ENCODE results near the gene HACL1.
"Not testable (repeated sequence)": the region's sequence is repeated elsewhere in the genome, so short reads cannot be mapped to it uniquely, and the experiment has no call there.

The HACL1 gene

DNA sequence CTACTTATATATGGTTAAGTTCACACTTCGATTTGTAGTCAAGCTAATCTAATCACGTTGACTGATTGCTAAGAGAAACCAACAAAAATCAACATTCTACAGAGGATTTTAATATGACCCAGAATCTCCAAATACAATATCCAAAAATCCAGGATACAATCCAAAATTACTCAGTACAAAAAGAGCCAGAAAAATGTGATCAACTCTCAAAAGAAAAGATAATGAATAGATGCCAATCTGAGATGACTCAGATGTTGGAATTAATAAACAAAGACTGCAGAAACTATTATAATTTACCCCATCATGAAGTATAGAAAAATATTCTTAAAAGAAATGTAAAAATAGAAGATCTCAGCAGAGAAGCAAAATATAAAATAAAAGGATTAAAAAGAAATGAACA, 22.3 kb downstream of the HACL1 start:
- no peak for DNase-seq (ENCODE audit: low read depth)

DNA sequence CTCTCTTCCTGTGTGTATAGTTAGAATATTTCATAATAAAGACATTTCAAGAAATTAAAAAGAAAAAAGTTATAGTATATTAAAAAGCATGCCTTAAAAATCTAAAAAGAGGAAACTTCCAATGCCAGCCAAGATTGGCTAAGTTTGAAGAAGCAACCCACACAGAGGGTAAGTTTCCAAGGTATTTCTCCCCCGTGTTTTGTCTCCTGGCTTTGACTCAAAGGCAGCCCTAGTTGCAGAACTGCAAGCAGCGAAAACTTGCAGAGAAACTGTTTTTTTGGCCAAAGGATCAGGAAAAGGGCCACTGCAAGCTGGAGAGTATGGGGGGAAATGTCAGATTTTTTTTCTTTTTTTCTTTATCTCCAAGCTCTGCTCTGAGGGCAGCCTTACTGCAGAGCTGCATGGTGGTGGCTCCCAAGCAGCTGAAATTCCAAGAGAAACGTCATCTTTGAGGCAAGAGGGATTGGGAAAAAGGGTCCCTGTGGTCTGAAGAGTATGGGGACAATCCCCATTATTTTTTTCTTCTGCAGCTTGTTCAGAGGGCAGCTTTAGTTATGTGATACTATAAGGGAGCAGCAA, 23.0 kb downstream of the HACL1 start:
- DNase-seq (ENCODE audit: low read depth), result no peak

DNA sequence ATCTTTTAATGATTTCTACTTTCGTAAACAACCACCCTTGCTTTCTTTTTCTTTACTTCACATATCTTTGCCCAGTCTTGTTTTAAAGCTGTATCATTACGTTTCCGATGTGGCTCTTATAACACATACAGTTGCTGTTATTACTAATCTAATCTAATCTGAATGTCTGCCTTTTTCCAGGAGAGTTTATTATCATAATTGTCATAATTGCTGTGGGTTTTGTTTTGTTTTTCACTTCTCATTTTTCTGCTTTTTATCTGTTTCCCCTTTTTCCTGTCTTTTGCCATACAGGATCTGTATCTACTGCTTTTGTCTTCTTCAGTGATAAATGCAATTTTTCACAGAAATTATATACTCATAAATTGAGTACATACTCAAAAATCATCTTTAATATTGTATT, 24.9 kb downstream of the HACL1 start:
- DNase-seq (ENCODE audit: low read depth), result no peak

DNA sequence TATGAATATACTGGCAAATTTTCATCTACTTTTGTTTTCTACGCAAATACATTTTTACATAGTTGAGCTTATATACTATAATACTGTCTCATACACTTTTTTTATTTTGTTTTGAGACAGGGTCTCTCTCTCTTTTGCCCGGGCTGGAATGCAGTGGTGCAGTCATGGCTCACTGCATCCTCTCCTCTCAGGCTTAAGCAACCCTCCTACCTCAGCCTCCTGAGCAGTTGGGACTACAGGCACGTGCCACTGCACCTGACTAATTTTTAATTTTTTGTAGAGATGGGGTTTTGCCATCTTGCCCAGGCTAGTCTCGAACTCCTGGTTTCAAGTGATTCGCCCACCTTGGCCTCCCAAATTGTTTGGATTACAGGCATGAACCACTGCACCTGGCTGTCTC, 25.9 kb downstream of the HACL1 start:
- DNase-seq (ENCODE audit: low read depth), result no peak

DNA sequence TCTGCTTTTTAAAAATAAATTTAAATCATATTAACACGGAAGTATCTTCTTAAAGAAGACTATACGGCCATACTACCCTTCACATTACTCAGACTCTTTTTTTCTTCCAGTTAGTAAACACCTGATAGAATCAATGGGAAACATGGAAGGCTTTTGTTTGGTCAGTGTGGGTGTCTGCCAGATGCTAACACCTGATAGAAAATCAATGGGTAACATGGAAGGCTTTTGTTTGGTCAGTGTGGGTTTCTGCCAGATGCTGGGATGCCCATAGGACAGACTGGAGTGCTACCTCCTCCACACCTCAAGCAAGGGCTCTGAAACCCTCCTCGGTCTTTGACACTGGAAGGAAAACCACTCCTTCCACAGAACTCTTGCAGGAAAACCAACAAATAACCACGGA, 29.2 kb downstream of the HACL1 start:
- DNase-seq (ENCODE audit: low read depth), result no peak

DNA sequence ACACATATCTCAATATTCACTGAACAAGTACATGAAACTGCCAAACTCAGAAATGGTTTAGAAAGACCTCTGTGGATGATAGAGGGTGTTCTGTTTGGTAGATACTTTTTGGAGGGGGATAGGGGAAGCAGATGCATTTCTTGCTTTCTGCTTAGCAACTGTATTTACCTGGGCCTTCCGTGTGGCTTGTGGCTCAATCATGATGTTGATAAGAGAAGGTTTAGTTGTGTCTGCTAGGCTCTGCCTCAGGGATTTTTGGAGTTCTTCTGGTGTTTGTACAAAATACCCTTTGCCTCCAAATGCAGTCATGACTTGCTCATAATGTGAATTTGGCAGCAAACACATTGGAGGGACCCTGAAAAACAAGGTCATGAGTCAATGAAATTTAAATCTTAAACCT, 38.2 kb downstream of the HACL1 start:
- DNase-seq (ENCODE audit: low read depth), result no peak

DNA sequence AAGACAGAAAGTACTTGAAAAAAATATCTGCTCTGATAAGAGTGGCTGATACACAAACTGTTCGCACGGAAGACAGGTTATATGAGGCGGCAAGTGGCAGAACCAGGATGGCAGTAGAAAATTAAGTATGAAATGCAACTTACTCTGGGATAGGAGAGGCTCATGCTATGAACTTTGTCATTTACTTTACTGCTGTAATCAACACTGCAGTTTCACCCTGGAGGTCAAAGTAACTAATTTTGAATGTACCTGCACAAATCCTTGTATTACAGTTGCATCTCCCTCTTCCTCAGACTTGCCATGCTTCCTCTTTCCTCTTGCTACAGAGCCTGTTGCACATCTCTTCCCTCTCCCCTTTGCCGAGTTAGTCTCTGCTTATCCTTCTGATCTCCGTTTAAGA, 38.8 kb downstream of the HACL1 start:
- DNase-seq (ENCODE audit: low read depth), result no peak

DNA sequence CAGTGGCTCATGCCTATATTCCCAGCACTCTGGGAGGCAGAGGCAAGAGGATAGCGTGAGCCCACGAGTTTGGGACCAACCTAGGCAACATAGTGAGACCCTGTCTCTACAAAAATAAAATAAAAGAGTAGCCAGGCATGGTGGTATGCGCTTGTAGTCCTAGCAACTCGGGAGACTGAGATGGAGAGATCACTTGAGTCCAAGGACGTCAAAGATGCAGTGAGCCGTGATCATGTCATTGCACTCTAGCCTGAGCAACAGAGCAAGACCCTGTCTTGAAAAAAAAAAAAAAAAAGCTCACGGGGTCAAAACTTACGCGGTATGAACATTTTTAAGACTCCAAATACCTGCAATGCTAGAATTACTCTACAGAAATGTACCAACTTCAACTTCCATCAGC, 42.8 kb downstream of the HACL1 start:
- DNase-seq (ENCODE audit: low read depth), result no peak

DNA sequence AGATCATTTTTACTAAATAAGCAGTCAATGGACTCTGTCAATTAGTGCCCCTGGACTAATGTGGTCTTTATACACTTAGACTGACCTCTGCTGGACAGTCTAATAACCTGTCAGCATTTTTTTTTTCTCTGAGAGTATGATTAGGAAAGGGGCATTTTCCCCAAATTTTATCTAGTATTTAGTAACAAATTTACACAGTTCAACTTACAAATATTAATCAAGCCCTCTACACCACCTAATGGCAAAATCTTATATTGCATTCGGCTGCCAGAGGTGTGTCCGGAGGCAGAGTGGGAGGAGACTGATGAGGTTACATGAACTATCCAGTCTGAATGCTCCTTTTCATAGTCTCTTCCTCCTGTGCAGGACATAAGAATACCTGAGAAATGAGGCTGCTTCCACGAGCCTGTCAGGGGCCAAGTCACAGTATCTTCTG, 43.8 kb downstream of the HACL1 start:
- DNase-seq (ENCODE audit: low read depth), result peak; percentile 74

DNA sequence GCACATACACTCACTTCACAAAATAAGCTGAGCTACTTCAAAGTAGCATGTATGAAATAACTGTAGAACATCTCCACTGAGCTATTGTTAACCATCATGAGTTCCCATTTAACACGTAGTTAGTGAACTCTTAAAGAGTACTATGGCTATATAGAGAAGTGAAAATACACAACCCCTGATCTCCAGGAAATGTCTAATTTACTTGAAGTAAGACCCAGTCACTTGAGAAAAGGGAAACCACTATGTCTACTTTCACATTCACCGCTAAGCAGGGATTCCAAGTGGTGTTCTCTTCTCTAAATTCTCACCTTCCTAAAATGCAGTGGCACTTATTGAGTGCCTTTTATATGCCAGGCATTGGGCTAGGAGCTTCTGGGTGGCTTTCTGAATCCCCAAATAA, 44.9 kb downstream of the HACL1 start:
- DNase-seq (ENCODE audit: low read depth), result no peak

DNA sequence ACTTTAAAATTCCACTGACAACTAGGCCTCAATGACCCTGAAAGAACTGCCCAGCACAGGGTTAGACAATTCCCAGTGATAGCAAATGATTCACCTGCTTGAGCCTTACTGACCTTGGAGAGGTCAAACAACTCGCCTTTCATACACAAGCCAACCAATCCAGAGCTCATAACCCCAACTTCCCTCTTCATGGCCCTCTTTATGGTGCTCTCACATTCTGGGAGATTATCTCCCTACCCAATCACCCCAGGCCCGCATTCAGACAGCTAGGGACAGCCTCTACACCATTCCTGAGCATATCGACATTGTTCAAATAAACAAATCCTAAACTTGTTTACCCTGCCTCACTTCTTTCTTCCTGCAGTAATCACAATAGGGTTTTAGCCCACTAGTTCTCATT, 47.6 kb downstream of the HACL1 start:
- DNase-seq (ENCODE audit: low read depth), result no peak

DNA sequence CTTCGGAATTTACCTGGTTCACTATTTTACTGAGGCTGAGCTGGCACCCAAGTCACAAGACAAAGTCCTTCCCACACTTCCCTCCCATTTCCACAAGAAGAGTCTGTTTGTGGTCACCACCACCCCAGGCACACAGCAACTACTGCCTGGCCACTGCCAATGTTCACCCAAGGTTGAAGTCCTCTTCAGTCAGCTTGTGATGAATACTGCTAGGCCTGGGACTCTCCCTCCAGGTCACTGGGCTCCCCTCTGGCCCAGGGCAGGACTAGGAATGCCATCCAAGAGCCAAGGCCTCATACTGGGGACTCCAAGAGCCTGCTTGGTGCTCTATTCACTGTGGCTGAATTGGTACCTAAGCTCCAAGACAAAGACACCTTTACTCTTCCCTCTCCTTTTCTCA, 49.5 kb downstream of the HACL1 start:
- no peak for DNase-seq (ENCODE audit: low read depth)

DNA sequence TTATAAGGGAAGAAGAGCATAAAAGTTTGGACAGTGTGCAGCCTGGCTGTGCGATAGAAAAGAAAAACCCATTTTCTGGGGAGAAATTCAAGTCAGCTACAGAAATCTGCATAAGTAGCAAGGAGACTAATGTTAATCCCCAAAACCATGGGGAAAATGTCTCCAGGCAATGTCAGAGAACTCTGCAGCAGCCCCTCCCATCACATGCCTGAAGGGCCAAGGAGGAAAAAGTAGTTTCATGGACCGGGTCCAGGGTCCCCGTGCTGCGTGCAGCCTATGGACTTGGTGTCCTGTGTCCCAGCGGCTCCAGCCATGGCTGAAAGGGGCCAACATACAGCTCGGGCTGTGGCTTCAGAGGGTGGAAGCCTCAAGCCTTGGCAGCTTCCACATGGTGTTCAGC, 51.5 kb downstream of the HACL1 start:
- DNase-seq (ENCODE audit: low read depth), result no peak

DNA sequence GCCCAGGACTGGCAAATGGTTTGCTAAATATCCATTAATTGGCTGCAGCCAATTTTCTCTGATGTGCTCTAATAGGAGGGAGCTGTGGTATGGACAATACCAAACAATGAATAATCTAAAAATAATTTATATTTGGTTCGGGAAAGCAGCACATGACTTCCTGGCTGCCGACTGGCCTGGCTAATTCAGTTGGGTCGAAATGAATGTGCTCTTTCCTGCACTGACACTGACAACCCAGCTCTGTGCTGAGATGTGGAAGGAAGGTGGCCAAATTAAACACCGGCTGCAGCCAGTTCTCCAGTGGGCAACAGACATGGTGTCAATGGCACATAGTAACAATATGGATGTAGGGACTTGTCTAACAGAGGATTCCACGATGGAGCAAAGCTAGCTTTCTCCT, 58.8 kb downstream of the HACL1 start:
- DNase-seq (ENCODE audit: low read depth), result no peak

DNA sequence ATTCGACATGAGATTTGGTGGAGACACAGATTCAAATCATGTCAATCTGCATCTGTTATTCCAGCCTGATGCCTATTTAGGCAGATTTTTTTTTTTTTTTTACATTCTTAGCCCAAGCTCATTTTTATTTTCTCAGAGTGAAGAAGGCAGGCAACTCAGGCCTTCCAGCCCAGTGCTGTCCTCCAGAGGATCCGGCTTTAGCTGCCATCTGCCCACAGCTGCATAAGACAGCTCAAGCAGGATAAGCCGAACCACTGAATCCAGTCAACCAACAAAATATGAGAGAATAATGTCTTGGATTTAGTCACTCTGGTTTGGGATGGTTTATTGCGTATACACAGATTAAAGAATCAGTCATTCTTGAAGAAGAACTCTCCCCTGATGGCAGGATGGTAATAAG, 60.0 kb downstream of the HACL1 start:
- no peak for DNase-seq (ENCODE audit: low read depth)

DNA sequence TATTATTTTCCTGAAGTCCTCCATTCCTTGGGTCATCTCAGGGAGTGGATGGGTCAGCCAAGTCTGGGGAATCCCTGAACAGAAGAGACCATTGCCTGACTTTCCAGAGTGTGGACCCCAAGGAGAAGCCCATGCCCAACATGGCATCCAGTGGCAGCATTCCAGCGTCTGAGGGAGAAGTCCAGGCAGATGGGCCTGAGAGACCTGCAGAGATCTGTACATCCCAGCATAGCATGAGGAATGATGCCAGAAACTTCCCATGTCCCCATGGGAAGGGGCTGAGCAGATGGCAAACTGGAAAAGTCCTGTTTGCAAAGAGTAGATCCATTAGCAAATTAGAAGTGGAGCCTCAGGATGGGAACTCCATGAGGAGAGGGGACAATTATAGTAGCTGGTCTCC, 62.3 kb downstream of the HACL1 start:
- no peak for DNase-seq (ENCODE audit: low read depth)

DNA sequence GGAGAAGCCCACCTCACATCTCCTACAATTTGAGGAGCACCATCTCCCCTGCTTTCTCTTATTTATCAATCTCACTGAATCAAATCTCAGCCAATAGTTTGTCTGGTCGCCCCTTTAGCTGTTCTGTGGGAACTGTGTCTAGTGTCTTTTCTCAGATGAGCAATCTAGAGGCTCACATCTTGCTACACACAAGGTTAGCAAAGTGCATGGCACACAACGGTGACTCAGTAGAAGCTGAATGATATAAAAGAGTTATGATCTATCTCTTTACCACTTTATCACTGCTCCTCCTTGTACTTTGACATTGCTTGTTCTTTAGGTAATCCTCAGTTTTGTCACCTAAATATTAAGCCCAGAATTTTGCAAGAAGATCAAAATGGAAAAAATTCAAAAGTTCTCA, 63.0 kb downstream of the HACL1 start:
- no peak for DNase-seq (ENCODE audit: low read depth)

DNA sequence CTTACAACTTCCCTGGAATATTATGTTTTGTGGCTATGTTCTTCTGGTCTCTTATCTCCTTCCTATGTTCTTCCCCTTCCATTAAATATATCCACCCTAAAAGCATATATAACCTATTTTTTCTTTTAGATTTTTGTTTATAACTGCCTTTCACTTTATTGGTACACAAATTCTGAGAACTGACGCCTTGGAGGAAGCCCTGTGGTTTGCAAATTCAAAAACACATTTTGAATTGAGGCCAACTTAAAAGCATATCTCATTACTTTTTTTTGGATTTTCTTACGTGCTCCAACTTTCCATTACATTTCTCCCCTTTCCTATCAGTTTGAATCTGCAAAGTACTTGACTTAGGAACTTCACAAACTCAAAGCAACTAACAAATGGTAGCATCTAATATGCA, 64.5 kb downstream of the HACL1 start:
- no peak for DNase-seq (ENCODE audit: low read depth)

DNA sequence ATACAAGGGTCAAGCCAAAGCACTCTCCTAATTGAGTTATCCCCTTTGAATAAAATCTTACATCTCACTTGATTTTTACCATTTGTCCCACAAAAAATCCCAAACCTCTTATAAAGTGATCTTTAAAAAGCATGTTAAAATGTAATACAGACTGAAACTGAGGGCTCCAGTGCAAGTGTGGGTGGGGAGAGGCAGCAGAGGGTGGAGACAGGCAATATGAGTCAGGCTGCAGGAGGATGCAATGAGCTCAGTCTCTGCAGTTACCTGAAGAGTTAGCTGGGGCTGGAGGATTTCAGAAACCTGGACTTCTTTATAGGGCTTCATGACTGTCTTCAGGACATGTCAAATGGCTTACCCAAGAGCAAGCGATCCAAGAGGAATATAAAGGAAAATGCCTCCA, 65.6 kb downstream of the HACL1 start:
- DNase-seq (ENCODE audit: low read depth), result no peak

DNA sequence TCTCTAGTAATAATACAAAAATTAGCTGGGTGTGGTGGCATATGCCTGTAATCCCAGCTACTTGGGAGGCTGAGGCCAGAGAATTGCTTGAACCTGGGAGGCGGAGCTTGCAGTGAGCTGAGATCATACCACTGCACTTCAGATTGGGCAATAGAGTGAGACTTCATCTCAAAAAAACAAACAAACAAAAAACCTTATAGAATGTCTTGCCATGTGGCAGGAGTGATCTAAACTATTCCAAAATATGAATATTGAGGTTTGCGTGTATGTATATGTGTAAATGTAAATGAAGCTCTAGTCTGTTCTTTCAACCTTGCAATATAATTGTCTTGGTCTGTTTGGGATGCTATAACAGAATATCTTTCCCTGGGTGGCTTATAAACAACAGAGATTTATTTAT, 68.8 kb downstream of the HACL1 start:
- DNase-seq (ENCODE audit: low read depth), result not testable (repeated sequence)

DNA sequence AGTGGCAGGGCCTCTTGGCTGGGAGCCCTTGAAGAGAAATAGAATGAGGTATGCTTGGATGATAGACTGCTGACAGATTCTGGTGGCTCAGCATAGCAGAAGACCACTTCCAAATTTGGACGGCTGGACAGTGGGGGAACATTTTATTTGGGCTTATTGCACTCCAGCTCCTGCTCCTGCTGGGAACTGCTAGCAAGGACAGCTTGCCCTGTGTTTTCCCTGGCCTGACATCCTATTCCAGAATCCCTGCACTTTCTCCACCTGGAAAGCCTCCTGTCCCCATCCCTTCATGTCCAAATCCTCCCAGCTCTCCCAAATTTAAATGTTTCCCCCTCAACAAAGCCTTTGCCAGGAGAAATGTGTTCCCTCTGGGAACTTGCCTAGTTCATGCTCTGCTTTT, 70.0 kb downstream of the HACL1 start:
- no peak for DNase-seq (ENCODE audit: low read depth)

DNA sequence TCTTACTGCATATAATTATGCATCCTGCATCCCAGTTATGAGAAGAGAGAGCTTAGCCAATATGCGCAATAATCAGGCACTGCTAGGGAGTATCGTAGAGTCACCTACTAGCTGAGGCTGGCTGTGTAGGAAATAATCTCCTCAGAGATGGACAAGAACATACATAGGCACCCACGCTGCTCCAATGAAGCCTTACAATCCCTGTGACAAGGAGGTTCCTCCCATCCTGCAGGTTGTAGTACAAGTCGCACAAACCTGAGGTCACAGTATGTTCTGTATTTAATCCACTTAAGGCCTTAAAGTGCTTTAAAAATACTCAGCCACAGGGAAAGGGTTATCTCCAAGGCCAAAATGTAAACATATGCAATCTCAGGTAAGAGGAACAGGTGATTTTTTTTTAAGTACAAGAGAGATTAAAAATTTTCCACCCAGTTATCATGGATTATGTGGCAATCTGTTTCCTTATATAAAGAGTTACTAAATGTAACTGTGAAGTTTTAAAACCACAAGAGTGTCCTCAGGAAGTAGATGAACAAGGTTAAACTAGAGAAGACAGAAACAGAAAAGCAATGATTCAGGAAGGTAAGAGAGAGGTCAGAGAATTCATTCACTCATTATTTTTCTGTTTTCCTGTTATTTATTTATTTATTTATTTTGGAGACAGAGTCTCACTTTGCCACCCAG, 72.4 kb downstream of the HACL1 start:
- DNase-seq (ENCODE audit: low read depth), result no peak

DNA sequence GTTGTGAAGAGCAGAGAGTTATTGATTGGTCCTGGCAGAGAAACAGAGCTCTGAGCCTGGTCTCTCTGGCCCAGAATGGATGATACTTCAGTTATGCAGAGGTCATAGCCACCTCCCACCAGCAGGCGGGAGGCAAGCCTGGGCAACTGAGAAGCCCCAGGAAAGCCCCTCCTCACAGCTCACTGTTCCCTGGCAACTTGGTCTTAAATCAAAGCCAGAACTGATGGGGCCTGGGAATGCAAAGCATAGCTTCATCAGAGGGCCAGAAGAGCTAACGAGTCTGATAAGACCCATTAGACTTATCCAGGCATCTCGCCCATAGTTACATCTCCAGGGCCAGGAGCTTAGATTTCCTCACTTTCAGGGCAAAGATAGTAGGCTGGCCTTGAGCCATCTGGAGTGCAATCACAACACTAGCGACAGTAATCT, 74.3 kb downstream of the HACL1 start:
- no peak for DNase-seq (ENCODE audit: low read depth)

DNA sequence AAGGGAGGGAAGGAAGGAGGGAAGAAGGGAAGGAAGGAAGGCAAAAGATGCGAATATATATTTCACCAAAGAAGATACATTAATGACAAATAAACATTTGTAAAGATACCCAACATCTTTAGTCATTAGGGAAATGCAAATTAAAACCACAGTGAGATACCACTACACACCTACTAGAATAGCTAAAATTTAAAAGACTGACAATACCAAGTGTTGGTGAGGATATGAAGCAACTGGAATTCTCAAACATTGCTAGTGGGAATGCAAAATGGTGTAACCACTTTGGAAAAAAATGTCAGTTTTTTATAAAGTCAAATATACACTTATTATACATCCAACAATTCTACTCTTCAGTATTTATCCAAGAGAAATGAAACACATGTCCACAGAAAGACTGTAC, 75.6 kb downstream of the HACL1 start:
- no peak for DNase-seq (ENCODE audit: low read depth)
